ENCODE measurements around the gene ZNF777. TPM values are rescaled to one million over a fixed set of nuclear protein-coding genes. Genes with fewer than 3 reads are reported as not detected.

Gene ZNF777
- polyA plus RNA-seq, 1 donor from 2014 or later = 6.1 TPM

DNA sequence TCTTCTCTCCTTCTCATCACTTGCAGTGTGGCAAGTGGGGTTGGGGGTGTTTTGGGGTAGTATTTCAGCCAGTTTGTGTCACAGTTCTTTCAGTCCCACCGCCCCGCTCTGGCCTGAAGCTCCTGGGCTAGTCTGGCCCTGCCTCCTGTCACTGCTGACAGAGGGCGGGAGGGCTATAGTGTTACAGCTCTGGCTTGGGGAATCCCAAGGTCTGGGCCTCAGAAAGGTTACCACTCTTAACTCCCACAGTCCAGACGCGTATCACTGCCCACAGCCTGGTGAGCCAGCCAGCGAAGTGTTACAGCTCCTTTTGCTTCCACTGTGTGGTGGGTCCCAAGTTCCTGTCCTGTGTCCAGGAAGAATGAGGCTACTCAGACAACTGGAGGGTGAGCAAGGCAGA is 56.0 kb downstream of the ZNF777 start:
- H2AFZ ChIP-seq (ENCODE audit: low read depth, low read length) = no peak overlapping the region
- no peaks in the 10 kb centered on the region for H4K20me1 ChIP-seq (ENCODE audit: insufficient read depth)
- H3K9me3 ChIP-seq (ENCODE audit: low read length) = no peaks in the 10 kb centered on the region
- H3K4me2 ChIP-seq (ENCODE audit: low read length) = no peak overlapping the region
- H3K27ac ChIP-seq (ENCODE audit: low read length) = no peak overlapping the region
- no peak overlapping the region for H3K9ac ChIP-seq (ENCODE audit: low read length)
- no peaks in the 10 kb centered on the region for H3K9me2 ChIP-seq (ENCODE audit: insufficient read depth, low read length)
- H3K27me3 ChIP-seq (ENCODE audit: insufficient read depth, low read depth, low read length) = no peaks in the 10 kb centered on the region
- H3F3A ChIP-seq (ENCODE audit: insufficient read depth, low read length, poor library complexity, severe bottlenecking) = no peaks in the 10 kb centered on the region
- H3K4me3 ChIP-seq (ENCODE audit: low read length) = no peak overlapping the region
- no peaks in the 10 kb centered on the region for H3K79me2 ChIP-seq (replicated peaks; ENCODE audit: insufficient read depth, low read length)
- H3K36me3 ChIP-seq (ENCODE audit: insufficient read depth, low read length) = no peaks in the 10 kb centered on the region
- TF ChIP-seq EZH2 (IDR thresholded peaks at IDR 0.05; ENCODE audit: borderline replicate concordance, insufficient read depth, low read length, poor library complexity, severe bottlenecking) = no peak
- no peak for TF ChIP-seq POLR2AphosphoS5 (IDR thresholded peaks at IDR 0.05)
- TF ChIP-seq, protein P1, sequence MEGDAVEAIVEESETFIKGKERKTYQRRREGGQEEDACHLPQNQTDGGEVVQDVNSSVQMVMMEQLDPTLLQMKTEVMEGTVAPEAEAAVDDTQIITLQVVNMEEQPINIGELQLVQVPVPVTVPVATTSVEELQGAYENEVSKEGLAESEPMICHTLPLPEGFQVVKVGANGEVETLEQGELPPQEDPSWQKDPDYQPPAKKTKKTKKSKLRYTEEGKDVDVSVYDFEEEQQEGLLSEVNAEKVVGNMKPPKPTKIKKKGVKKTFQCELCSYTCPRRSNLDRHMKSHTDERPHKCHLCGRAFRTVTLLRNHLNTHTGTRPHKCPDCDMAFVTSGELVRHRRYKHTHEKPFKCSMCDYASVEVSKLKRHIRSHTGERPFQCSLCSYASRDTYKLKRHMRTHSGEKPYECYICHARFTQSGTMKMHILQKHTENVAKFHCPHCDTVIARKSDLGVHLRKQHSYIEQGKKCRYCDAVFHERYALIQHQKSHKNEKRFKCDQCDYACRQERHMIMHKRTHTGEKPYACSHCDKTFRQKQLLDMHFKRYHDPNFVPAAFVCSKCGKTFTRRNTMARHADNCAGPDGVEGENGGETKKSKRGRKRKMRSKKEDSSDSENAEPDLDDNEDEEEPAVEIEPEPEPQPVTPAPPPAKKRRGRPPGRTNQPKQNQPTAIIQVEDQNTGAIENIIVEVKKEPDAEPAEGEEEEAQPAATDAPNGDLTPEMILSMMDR (IDR thresholded peaks at IDR 0.05; ENCODE audit: poor library complexity, severe bottlenecking) = no peak
- TF ChIP-seq RAD21 (conservative IDR thresholded peaks at IDR 0.05) = no peak
- TF ChIP-seq SMC3 (conservative IDR thresholded peaks at IDR 0.05; ENCODE audit: poor library complexity) = no peak
- TF ChIP-seq, protein P2, sequence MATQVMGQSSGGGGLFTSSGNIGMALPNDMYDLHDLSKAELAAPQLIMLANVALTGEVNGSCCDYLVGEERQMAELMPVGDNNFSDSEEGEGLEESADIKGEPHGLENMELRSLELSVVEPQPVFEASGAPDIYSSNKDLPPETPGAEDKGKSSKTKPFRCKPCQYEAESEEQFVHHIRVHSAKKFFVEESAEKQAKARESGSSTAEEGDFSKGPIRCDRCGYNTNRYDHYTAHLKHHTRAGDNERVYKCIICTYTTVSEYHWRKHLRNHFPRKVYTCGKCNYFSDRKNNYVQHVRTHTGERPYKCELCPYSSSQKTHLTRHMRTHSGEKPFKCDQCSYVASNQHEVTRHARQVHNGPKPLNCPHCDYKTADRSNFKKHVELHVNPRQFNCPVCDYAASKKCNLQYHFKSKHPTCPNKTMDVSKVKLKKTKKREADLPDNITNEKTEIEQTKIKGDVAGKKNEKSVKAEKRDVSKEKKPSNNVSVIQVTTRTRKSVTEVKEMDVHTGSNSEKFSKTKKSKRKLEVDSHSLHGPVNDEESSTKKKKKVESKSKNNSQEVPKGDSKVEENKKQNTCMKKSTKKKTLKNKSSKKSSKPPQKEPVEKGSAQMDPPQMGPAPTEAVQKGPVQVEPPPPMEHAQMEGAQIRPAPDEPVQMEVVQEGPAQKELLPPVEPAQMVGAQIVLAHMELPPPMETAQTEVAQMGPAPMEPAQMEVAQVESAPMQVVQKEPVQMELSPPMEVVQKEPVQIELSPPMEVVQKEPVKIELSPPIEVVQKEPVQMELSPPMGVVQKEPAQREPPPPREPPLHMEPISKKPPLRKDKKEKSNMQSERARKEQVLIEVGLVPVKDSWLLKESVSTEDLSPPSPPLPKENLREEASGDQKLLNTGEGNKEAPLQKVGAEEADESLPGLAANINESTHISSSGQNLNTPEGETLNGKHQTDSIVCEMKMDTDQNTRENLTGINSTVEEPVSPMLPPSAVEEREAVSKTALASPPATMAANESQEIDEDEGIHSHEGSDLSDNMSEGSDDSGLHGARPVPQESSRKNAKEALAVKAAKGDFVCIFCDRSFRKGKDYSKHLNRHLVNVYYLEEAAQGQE (IDR thresholded peaks at IDR 0.05; ENCODE audit: borderline replicate concordance) = no peak
- no peak for TF ChIP-seq MXI1 (conservative IDR thresholded peaks at IDR 0.05; ENCODE audit: poor library complexity, severe bottlenecking)
- TF ChIP-seq EP300 (conservative IDR thresholded peaks at IDR 0.05; ENCODE audit: poor library complexity, severe bottlenecking) = no peak
- TF ChIP-seq TAF1 (IDR thresholded peaks at IDR 0.05; ENCODE audit: low read depth) = no peak

DNA sequence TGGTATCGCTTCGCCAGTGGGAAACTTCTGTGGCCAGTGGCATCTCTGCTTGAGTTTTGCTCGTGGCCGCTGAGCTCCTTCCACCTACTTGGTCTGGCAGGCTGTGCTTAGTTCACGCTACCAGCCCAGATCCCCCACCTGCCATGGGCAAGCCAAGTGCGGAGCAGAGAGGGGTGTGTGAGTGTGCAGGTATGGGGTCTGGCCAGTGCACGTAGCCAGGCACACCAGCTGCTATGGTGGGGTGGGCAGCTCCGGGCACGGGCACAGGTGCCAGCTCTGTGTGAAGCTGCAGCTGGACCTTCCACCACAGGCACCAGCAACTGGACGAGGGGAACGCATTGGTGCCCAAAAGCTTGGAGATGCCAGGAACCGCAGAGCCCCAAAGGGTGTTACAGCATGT is 56.5 kb downstream of the ZNF777 start:
- H3K9me2 ChIP-seq (ENCODE audit: insufficient read depth, low read length) = no peaks in the 10 kb centered on the region
- no peaks in the 10 kb centered on the region for H3K36me3 ChIP-seq (ENCODE audit: insufficient read depth, low read length)
- H4K20me1 ChIP-seq (ENCODE audit: insufficient read depth) = no peaks in the 10 kb centered on the region
- H3F3A ChIP-seq (ENCODE audit: insufficient read depth, low read length, poor library complexity, severe bottlenecking) = no peaks in the 10 kb centered on the region
- H2AFZ ChIP-seq (ENCODE audit: low read depth, low read length) = no peak overlapping the region
- H3K27ac ChIP-seq (ENCODE audit: low read length) = no peak overlapping the region
- TF ChIP-seq TAF1 (IDR thresholded peaks at IDR 0.05; ENCODE audit: low read depth) (no peak), MXI1 (conservative IDR thresholded peaks at IDR 0.05; ENCODE audit: poor library complexity, severe bottlenecking) (no peak), SMC3 (conservative IDR thresholded peaks at IDR 0.05; ENCODE audit: poor library complexity) (no peak), RAD21 (conservative IDR thresholded peaks at IDR 0.05) (no peak), EZH2 (IDR thresholded peaks at IDR 0.05; ENCODE audit: borderline replicate concordance, insufficient read depth, low read length, poor library complexity, severe bottlenecking) (no peak), POLR2AphosphoS5 (IDR thresholded peaks at IDR 0.05) (no peak), EP300 (conservative IDR thresholded peaks at IDR 0.05; ENCODE audit: poor library complexity, severe bottlenecking) (no peak)
- TF ChIP-seq, protein P2 (IDR thresholded peaks at IDR 0.05; ENCODE audit: borderline replicate concordance) = no peak
- TF ChIP-seq, protein P1 (IDR thresholded peaks at IDR 0.05; ENCODE audit: poor library complexity, severe bottlenecking) = no peak
- no peaks in the 10 kb centered on the region for H3K79me2 ChIP-seq (replicated peaks; ENCODE audit: insufficient read depth, low read length)
- no peak overlapping the region for H3K9ac ChIP-seq (ENCODE audit: low read length)
- no peaks in the 10 kb centered on the region for H3K27me3 ChIP-seq (ENCODE audit: insufficient read depth, low read depth, low read length)
- H3K4me3 ChIP-seq (ENCODE audit: low read length) = no peak overlapping the region
- no peak overlapping the region for H3K4me2 ChIP-seq (ENCODE audit: low read length)
- no peaks in the 10 kb centered on the region for H3K9me3 ChIP-seq (ENCODE audit: low read length)
